ENCODE measurements around the gene ERCC5. TPM values are rescaled to one million over a fixed set of nuclear protein-coding genes. Genes with fewer than 3 reads are reported as not detected.

The ERCC5 gene
- total and polyA plus RNA-seq, 2 of the 8 experiments (the other 6 are each of a cell fraction or from before 2014, with no cell fraction given), result 3.8 to 24.4 TPM

DNA sequence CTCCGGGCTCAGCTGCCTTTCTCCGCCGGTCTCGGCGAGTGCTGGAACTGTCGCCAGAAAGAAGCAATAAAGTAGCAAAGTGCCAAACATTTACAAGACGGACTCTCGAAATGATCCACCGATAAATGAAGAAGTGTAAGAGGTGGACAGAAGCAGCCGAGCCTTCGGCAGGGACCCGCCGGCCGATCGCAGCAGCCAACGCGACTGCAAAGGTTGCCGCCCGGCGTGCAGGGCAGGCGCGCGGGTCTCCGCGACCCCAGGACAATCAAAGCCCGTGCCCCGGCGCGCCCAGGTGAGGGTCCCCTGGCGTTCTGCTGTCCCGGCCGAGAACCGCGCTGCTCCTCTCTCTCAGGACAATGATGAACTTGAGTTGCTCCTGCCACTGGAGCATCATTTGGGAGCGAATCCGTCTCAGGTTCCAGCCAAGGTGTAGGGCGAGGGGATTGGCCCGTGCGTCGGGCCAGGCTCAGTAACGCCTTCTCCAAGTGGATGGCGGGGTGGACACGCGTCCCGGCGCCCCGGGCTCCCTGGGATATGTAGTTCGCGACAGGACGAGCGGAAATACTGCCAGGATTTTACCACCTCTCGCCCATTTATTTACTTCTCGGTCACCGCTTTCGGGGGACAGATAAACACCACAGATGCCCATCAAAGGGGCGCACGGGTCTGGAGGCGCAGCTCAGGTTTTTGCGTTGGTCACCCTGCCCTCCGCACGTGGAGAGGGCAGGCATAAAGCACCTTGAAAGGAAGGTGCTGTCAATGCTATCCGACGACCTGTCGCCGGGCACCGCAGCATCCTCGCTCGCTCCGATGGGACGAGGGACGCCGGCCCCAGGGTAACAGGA lies 47.0 kb upstream of the ERCC5 start, which contains the start of the genes BIVM and POGLUT2 (continued):
- TF ChIP-seq, protein P1, sequence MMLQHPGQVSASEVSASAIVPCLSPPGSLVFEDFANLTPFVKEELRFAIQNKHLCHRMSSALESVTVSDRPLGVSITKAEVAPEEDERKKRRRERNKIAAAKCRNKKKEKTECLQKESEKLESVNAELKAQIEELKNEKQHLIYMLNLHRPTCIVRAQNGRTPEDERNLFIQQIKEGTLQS (IDR thresholded peaks at IDR 0.05; ENCODE audit: insufficient read depth, low read depth, low read length), result no peak
- TF ChIP-seq RBBP5 (IDR thresholded peaks at IDR 0.05; ENCODE audit: borderline replicate concordance, low read depth, low read length), result no peak
- no peak for TF ChIP-seq TEAD4 (IDR thresholded peaks at IDR 0.05; ENCODE audit: low read depth, low read length)
- TF ChIP-seq TAF1 (IDR thresholded peaks at IDR 0.05; ENCODE audit: low read depth, low read length), result peak; percentile 90
- TF ChIP-seq HDAC6 (IDR thresholded peaks at IDR 0.05; ENCODE audit: low read depth, low read length), result no peak
- TF ChIP-seq EP300 (IDR thresholded peaks at IDR 0.05; ENCODE audit: borderline replicate concordance in 1 of 2, low read depth in 2 of 2, low read length in 2 of 2), result no peak
- no peak for TF ChIP-seq JUND (IDR thresholded peaks at IDR 0.05; ENCODE audit: low read length)
- TF ChIP-seq, protein P2, sequence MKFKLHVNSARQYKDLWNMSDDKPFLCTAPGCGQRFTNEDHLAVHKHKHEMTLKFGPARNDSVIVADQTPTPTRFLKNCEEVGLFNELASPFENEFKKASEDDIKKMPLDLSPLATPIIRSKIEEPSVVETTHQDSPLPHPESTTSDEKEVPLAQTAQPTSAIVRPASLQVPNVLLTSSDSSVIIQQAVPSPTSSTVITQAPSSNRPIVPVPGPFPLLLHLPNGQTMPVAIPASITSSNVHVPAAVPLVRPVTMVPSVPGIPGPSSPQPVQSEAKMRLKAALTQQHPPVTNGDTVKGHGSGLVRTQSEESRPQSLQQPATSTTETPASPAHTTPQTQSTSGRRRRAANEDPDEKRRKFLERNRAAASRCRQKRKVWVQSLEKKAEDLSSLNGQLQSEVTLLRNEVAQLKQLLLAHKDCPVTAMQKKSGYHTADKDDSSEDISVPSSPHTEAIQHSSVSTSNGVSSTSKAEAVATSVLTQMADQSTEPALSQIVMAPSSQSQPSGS (IDR thresholded peaks at IDR 0.05; ENCODE audit: low read length), result no peak
- peak; percentile 92 for TF ChIP-seq SAP30 (IDR thresholded peaks at IDR 0.05; ENCODE audit: insufficient read depth, insufficient replicate concordance, low read length)
- TF ChIP-seq CTBP2 (IDR thresholded peaks at IDR 0.05; ENCODE audit: borderline replicate concordance, insufficient read depth, insufficient read length, low read length), result peak; percentile 95
- no peak for TF ChIP-seq CEBPB (IDR thresholded peaks at IDR 0.05; ENCODE audit: low read depth, low read length)
- no peak for TF ChIP-seq SP4 (IDR thresholded peaks at IDR 0.05; ENCODE audit: low read length)
- no peak for TF ChIP-seq SUZ12 (IDR thresholded peaks at IDR 0.05; ENCODE audit: low read length)
- TF ChIP-seq SIN3A (conservative IDR thresholded peaks at IDR 0.05 in 1 of 2, IDR thresholded peaks at IDR 0.05 in 1 of 2; ENCODE audit: low read depth in 1 of 2, low read length in 2 of 2), result peak; percentile 50 to 94; a peak in 2 of 4 replicates
- no peak for TF ChIP-seq CHD1 (IDR thresholded peaks at IDR 0.05; ENCODE audit: low read depth, low read length)
- TF ChIP-seq SP1 (IDR thresholded peaks at IDR 0.05; ENCODE audit: low read depth, low read length), result peak; percentile 99
- peak; percentile 86 for TF ChIP-seq TBP (IDR thresholded peaks at IDR 0.05; ENCODE audit: low read depth, low read length)
- TF ChIP-seq SIX5 (IDR thresholded peaks at IDR 0.05; ENCODE audit: low read depth, low read length), result peak; percentile 88
- no peak for TF ChIP-seq CBX8 (IDR thresholded peaks at IDR 0.05; ENCODE audit: borderline replicate concordance, low read depth, low read length)
- TF ChIP-seq NRF1 (IDR thresholded peaks at IDR 0.05; ENCODE audit: low read depth, low read length), result no peak
- TF ChIP-seq CREB1 (IDR thresholded peaks at IDR 0.05), result peak; percentile 88
